Stimulated activated CD4-positive, alpha-beta T cell treated with anti-CD3 and anti-CD28 coated beads, Interleukin-4, amount 100 ng/mL, for 24 hours (primary cell): ENCODE data around the gene TROAP.
"Not testable (repeated sequence)": the region's sequence is repeated elsewhere in the genome, so short reads cannot be mapped to it uniquely, and the experiment has no call there.

ENCODE experiments used
- DNase-seq: peaks from one replicate; pipeline ENCODE4 v3.0.0-alpha.2; 2020

TROAP gene

GRCh38 chr12:49330631-49331379, 7.8 kb downstream of the TROAP start:
- no peak for DNase-seq

- DNase-seq: no peak
Observed at GRCh38 chr12:49331380-49332222, 8.5 kb downstream of the TROAP start.

DNA sequence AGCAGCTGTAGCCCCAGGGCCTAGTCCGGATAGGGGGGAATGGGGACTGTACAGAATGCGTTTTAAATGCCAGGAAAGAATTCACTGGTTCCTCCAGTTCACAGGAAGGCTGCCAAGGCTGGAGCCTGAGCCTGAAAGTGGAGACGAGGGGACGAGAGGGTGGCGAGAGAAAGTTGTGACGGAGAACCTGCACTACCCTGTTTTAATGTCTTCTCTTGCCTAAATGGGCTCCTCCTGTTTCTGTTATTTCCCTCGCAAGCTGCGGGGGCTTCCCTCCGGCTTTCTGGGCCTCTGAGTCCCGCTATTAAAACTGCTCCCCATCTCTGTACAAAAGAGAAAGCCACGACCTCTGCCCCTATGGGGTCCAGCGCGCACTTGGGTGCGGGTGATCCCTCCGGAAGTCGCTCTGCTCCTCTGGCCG, 9.4 kb downstream of the TROAP start:
- DNase-seq: no peak

DNA sequence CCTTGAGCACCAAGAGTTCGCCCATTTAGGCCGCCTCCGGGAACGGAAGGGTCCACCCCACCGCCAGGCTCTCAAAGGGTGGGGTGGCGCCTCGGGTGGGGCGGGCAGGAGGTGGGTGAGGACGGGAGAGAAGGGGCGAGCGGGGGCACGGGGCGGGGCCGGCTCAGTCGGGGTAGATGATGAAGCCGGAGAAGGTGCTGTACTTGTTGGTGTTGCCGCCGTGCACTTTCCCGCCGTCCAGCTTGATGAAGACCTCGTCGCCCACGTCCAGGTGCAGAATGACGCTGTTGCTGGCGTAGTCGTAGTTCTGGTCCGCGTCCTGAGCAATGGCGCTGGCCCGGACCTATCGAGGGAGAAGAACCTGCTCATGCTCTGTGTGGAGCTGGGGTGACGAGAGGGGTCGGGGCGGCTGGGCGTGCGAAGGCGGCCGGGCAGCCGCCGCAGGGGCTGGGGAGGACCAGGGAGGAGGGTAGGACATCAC, 9.9 kb downstream of the TROAP start:
- DNase-seq: no peak

GRCh38 chr12:49333778-49334177, 10.7 kb downstream of the TROAP start:
- DNase-seq: not testable (repeated sequence)

DNA sequence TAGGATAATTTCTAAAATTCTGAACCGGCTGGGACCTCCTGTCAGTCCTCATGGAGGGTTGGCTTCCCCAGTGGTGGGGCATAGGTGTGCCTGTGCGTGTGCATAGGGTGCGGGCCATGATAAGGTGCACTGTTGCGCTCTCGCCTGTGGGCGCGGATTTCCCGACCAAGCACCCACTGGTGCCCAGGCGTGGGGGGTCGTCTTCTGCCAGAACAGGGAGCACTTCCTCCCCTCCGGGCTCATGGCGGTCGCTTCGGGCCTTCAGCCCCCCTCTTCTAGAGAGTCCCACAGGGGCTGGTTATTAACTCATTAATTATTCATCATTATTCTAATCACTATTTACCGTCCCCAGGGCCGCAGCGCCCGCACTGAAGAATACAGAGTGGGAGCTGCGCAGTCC, 11.2 kb downstream of the TROAP start:
- DNase-seq: no peak

DNA sequence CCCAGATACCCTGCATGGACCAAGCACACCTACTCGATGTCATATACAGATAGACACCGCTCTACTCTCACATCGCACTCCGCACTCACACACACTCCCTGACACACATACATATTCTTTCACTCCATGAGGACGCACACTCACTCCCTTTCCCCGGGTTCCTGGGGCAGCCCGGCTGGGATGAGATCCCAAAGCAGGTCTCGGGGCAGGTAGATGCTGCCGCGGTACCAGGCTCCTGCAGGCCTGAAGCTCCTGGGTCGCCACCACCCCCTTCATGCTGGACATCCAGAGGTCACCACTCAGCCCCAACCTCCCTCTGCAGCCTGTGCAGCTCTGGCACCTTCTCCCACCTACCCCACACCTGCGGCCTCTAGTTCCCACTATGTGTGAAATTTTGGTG, 11.6 kb downstream of the TROAP start:
- no peak for DNase-seq

DNA sequence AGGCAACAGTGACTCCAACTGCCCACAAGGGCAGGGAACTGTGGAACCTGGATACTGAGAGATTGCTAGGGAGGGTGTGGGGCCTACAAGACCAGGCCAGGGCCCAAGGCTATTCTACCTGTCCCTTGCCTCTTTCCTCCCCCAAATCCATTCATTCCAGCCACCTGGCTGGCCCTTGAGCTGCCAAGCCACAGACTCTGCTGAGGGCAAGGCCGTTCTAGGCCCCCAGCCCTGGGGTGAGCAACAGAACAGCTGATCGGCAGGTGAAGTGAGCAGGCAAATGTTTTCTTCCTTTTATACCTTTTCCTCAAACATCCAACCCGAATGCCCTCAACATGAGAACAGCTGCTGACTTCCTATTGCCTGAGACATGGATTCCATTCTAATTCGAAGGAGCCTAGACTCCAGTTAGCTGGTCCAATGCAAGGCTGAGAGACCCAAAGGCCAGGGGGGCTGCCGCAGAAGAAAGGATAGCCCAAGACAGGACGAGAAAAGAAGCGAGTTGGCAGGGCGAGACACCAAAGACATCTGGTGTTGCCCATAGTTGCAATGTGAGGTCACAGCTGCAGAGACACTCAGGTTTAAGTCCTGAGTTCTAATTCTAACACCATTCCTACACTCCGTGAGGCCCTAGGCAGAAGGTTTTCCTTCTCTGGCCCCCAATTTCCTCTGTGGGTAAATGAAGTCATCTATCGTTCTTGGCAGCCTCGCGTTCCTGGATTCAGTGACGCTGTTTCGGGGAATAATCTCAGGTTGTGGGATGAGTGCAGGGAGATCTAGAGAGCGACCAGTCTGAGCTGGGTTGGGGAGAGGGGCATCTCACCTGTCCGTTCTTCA, 12.3 kb downstream of the TROAP start:
- no peak for DNase-seq

GRCh38 chr12:49335955-49336644, 13.0 kb downstream of the TROAP start:
- DNase-seq: no peak

GRCh38 chr12:49336645-49337584, 13.9 kb downstream of the TROAP start, which contains the start of gene C1QL4:
Gene C1QL4, minus strand, starts transcription at chr12:49337188. Its CDS starts 711 bp downstream, at chr12:49336477.
- peak; percentile 87 for DNase-seq

- no peak for DNase-seq
Observed at GRCh38 chr12:49338830-49339463, 15.9 kb downstream of the TROAP start.

GRCh38 chr12:49339464-49339861, 16.4 kb downstream of the TROAP start:
- no peak for DNase-seq

DNA sequence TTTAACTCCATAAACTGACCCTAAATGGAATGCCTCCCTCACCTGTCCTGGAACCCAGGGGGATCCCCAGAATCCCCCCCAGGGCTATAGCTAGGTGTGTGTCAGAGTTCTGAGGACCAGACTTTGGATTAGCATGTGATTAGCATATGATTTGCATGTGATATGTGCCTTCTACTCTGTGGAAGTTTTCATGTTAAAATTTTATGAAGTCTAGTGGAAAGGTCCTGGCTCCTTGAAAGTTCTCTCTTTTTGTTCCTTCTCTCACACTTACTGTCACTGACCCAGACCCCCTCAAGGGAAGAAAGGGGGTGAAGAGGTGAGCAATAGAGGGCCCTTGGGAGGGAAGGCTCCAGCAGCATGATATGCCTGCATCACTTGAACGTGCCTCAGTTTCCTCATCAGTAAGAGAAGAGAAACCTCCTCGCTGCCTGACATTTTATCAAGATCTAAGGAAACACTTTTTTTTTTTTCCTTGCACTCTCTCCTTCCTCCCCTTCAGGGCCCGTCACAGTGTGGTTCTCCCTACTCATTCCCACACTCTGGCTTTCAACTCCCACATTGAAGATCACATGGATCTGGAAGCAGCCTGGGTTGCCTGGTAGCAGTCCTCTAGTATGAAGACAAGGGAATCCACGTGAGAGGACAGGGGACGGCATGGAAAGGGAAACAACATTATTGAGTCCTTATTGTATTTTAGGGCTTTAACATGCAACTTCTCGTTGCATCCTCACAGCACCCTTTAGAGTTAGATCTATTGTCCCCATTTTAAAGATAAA, 17.2 kb downstream of the TROAP start:
- no peak for DNase-seq

- no peak for DNase-seq
Observed at GRCh38 chr12:49340971-49341776, 18.1 kb downstream of the TROAP start.

DNA sequence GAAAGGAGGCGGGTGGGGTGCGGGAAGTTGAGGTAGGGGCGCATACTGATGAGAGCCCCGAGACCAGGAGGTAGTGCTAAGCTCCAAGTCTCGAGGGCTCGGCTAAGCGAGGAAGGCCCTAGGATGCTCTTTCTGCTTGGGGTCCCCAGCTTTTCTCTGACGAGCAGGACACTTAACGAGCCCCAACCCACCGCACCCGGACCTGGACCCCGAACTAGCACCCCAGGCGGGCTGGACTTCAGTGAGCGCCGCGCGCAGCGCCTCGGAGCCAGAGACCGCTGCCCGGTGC, 18.7 kb downstream of the TROAP start:
- no peak for DNase-seq

- peak; percentile 80 for DNase-seq
Observed at GRCh38 chr12:49342066-49342913, 19.2 kb downstream of the TROAP start.

DNA sequence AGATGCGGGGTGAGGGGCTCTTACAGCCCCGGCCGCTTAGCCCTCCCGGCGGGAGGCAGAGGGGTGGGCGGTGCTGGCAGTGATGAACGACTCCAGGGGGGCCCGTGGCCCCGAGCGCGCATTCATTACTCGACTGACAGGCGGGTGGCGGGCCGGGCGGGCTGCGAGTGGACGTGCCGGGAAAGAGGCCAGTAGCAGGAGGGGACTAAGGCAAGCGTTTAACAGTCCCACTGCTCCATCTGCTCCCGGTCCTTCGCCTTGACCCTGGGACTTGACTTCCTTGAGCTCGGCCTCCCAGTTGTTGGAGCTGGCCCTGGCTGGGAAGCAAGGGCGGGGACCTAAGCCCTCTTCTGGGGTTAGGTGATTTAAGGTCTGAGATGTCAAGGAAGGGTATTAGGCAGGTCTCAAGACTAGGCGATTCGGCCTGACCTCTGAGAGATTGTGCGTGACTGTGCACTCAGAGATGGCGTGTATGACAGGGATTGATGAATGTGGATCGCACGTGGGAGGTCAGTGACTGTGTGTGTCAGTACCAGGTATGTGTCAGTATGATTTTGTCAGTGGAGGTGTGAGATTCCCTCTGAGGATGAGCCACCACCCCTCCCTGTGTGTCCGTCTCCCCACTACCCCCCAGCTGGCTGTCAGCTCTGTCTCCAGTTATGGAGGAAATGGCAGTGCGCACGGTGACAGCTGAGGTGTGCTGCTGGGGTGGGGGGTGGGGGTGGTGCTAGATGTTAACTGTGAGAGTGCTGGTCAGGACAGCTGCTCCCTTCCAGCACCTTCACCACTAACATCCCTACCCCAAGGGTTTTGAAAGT, 20.1 kb downstream of the TROAP start:
- DNase-seq: peak; percentile 71
